Measurements from ENCODE around the gene FIBP. TPM values are rescaled to one million over a fixed set of nuclear protein-coding genes. Genes with fewer than 3 reads are reported as not detected.

FIBP gene
- total and polyA plus RNA-seq, 2 of the 4 experiments (the other 2 are of a cell fraction), result 141 to 182 TPM

GRCh38 chr11:65882120-65883057, 5.9 kb downstream of the FIBP start:
- WGBS, 2 experiments (ENCODE audit: extremely low coverage in 2 of 2, insufficient read length in 1 of 2), result 98% methylated on average over 8 of the region's 30 CpGs; no CpG with 5 or more reads in 1 of the 2 experiments
- Histone ChIP-seq H4K20me1 (ENCODE audit: insufficient read depth, low read length) (peaks cover 13% of the 10 kb centered on the region; the same call in 1 of the 2 replicates), H2BK120ac (ENCODE audit: low read depth, low read length) (no peak overlapping the region), H2BK5ac (ENCODE audit: low read depth, low read length, poor library complexity, severe bottlenecking) (no peak overlapping the region), H2AK5ac (ENCODE audit: low read depth, low read length) (no peak overlapping the region), H2BK20ac (ENCODE audit: low read depth, low read length) (no peak overlapping the region), H3K23ac (ENCODE audit: low read depth, low read length) (no peak overlapping the region), H3K18ac (ENCODE audit: low read depth, low read length) (no peak overlapping the region), H3K4ac (ENCODE audit: low read depth, low read length) (no peak overlapping the region), H2AK9ac (replicated peaks; ENCODE audit: low read depth, low read length, poor library complexity) (no peak overlapping the region), H3K27me3 (ENCODE audit: control insufficient read depth, insufficient read depth, low read length) (no peaks in the 10 kb centered on the region), H2BK15ac (ENCODE audit: low read depth, low read length) (no peak overlapping the region), H3K79me1 (ENCODE audit: low read depth in 1 of 2, low read length in 2 of 2) (peaks cover 9 to 44% of the 10 kb centered on the region in 2 experiments), H3K9me1 (ENCODE audit: insufficient read depth, low read length) (peaks cover 8% of the 10 kb centered on the region), H3K56ac (ENCODE audit: extremely low read depth, insufficient read depth, low read length) (no peak overlapping the region), H3K9ac (ENCODE audit: low read depth, low read length) (no peak overlapping the region), H3K4me2 (ENCODE audit: low read depth, low read length) (no peak overlapping the region), H3K14ac (replicated peaks; ENCODE audit: low read depth, low read length) (no peak overlapping the region), H3K4me3 (ENCODE audit: insufficient read depth, low read depth, low read length) (no peak overlapping the region), H3K4me1 (ENCODE audit: control insufficient read depth, insufficient read depth, low read length) (peaks cover under 1% of the 10 kb centered on the region), H4K91ac (ENCODE audit: insufficient read depth, low read depth, low read length) (no peak overlapping the region), H3K27ac (ENCODE audit: insufficient read depth, low read length) (no peak overlapping the region), H2AFZ (replicated peaks; ENCODE audit: low read length, poor library complexity) (no peak overlapping the region), H4K5ac (ENCODE audit: low read depth, low read length) (no peak overlapping the region), H3K9me3 (ENCODE audit: control insufficient read depth, insufficient read depth, low read length) (no peaks in the 10 kb centered on the region), H3K36me3 (ENCODE audit: control insufficient read depth, insufficient read depth, low read length) (peaks cover 40% of the 10 kb centered on the region), H4K8ac (ENCODE audit: low read depth in 2 of 2, low read length in 2 of 2) (no peak overlapping the region)
- no peak for DNase-seq
- intact Hi-C loops (cut with micrococcal nuclease), result no loop called here
- BruUV-seq (replicated peaks), result no TSS peak
- TF ChIP-seq BHLHE40 (IDR thresholded peaks at IDR 0.05; ENCODE audit: low read depth, low read length) (no peak), RFX5 (IDR thresholded peaks at IDR 0.05; ENCODE audit: low read depth, low read length) (no peak)
- in situ Hi-C loops (cut with MboI; ENCODE audit: low sequenced_read_pairs), result loop anchor here (5.0 kb wide), 1 partner anchor 105 kb away; no protein-coding TSS in a partner anchor
- no peak for ATAC-seq (ENCODE audit: low read depth)
- dilution Hi-C loops (cut with HindIII; ENCODE audit: low sequenced_read_pairs, unreplicated experiment), result no loop called here
- CTCF ChIA-PET, result no interaction called here
- POLR2A ChIA-PET (ENCODE audit: unreplicated experiment), result no interaction called here
